GM21619 (cell line): ENCODE results near the gene SOX6.
"Not testable (repeated sequence)": the region's sequence is repeated elsewhere in the genome, so short reads cannot be mapped to it uniquely, and the experiment has no call there.

ENCODE experiments used
- ATAC-seq: cut with Tn5 transposase; IDR thresholded peaks from one replicate; pipeline ENCODE4 v1.9.1; 2021; ENCODE audit not compliant: unreplicated experiment

The SOX6 gene

GRCh38 chr11:16157327-16157726 lies 199.0 kb downstream of the SOX6 start:
- ATAC-seq: no peak

- no peak for ATAC-seq
These were observed 200.9 kb downstream of the SOX6 start for GRCh38 chr11:16155448-16155847.

- no peak for ATAC-seq
These were observed 201.5 kb downstream of the SOX6 start for GRCh38 chr11:16154715-16155396.

GRCh38 chr11:16153951-16154350 lies 202.4 kb downstream of the SOX6 start:
- ATAC-seq: no peak

- ATAC-seq: no peak
These were observed 205.2 kb downstream of the SOX6 start for GRCh38 chr11:16151138-16151537.

- ATAC-seq: no peak
These were observed 206.9 kb downstream of the SOX6 start for GRCh38 chr11:16149476-16149875.

- ATAC-seq: no peak
These were observed 207.9 kb downstream of the SOX6 start for GRCh38 chr11:16148301-16148931.

- ATAC-seq: not testable (repeated sequence)
These were observed 209.4 kb downstream of the SOX6 start for GRCh38 chr11:16146980-16147379.

GRCh38 chr11:16141614-16142013 lies 214.7 kb downstream of the SOX6 start:
- not testable (repeated sequence) for ATAC-seq

- not testable (repeated sequence) for ATAC-seq
These were observed 215.2 kb downstream of the SOX6 start for GRCh38 chr11:16141162-16141561.

- no peak for ATAC-seq
These were observed 219.5 kb downstream of the SOX6 start for GRCh38 chr11:16136792-16137390.

- ATAC-seq: no peak
These were observed 222.5 kb downstream of the SOX6 start for GRCh38 chr11:16133867-16134266.

- ATAC-seq: no peak
These were observed 228.6 kb downstream of the SOX6 start for GRCh38 chr11:16127732-16128131.

GRCh38 chr11:16126362-16126761 lies 230.0 kb downstream of the SOX6 start:
- no peak for ATAC-seq

GRCh38 chr11:16125796-16126195 lies 230.6 kb downstream of the SOX6 start:
- no peak for ATAC-seq

GRCh38 chr11:16124390-16124789 lies 232.0 kb downstream of the SOX6 start:
- no peak for ATAC-seq

- no peak for ATAC-seq
These were observed 234.5 kb downstream of the SOX6 start for GRCh38 chr11:16121853-16122252.

- ATAC-seq: no peak
These were observed 236.3 kb downstream of the SOX6 start for GRCh38 chr11:16120008-16120407.

GRCh38 chr11:16117989-16118756 lies 238.2 kb downstream of the SOX6 start:
- ATAC-seq: no peak

- ATAC-seq: no peak
These were observed 241.1 kb downstream of the SOX6 start for GRCh38 chr11:16114978-16115871.

GRCh38 chr11:16114431-16114830 lies 241.9 kb downstream of the SOX6 start:
- ATAC-seq: no peak
